Astrocyte (in vitro differentiated cells and primary cell): Measurements from ENCODE around the gene UPP1.

Experiments used
- CTCF ChIP-seq: IDR thresholded peaks from 2 replicates; pipeline ENCODE4 v1.5.1; 2011; ENCODE audit warnings: low read depth, mild to moderate bottlenecking, inconsistent platforms, low read length, moderate library complexity; ENCODE audit not compliant: insufficient read depth
- EZH2 ChIP-seq: IDR thresholded peaks from 2 replicates; pipeline ENCODE4 v1.6.1; 2012; ENCODE audit warnings: mild to moderate bottlenecking, low read length, inconsistent platforms; ENCODE audit not compliant: insufficient read depth

GRCh38 chr7:48045195-48045765, 43.8 kb upstream of the UPP1 start:
- TF ChIP-seq CTCF (no peak), EZH2 (no peak)
